Tibial nerve (tissue), 4 donors: ENCODE results near the gene OR2A7. TPM values are rescaled to one million over a fixed set of nuclear protein-coding genes. Genes with fewer than 3 reads are reported as not detected.
"Not testable (repeated sequence)": the region's sequence is repeated elsewhere in the genome, so short reads cannot be mapped to it uniquely, and the experiment has no call there.

ENCODE experiments used
- DNase-seq, 2 donors: peaks; one replicate each; pipeline ENCODE4 v3.0.0-alpha.2; 2019; ENCODE audit warnings: low spot score in 2 of 2
- H3K27ac ChIP-seq, 4 donors: fragments of 200-600 bp; sonication (generic) in 3 of 4; one replicate each; pipeline ENCODE4 v1.5.1; 2017 to 2019; ENCODE audit warnings: mild to moderate bottlenecking in 1 of 4
- H3K27me3 ChIP-seq, 2 donors: fragments of 200-600 bp; sonication (generic) in 1 of 2; one replicate each; pipeline versions ENCODE4 v1.5.1 to v1.6.0; 2017 to 2019
- H3K36me3 ChIP-seq, 3 donors: fragments of 200-600 bp; sonication (generic); one replicate each; pipeline ENCODE4 v1.5.1; 2018 to 2019
- H3K4me1 ChIP-seq, 4 donors: fragments of 200-600 bp; sonication (generic) in 3 of 4; one replicate each; pipeline ENCODE4 v1.5.1; 2017 to 2019
- H3K4me3 ChIP-seq, 4 donors: fragments of 200-600 bp; sonication (generic) in 3 of 4; one replicate each; pipeline ENCODE4 v1.5.1; 2017 to 2019; ENCODE audit warnings: mild to moderate bottlenecking in 1 of 4, moderate library complexity in 1 of 4
- H3K9me3 ChIP-seq, 4 donors: fragments of 200-600 bp; sonication (generic) in 3 of 4; one replicate each; pipeline ENCODE4 v1.5.1; 2017 to 2019
- WGBS, 2 donors: methylation state at CpG; one replicate each; pipeline ENCODE4 v1.1.5; 2018; 5-methylcytosine and 5-hydroxymethylcytosine counted together
- total RNA-seq, 4 donors: library from RNA; depleted of rRNA; stranded (reverse); fragments of >200 nt; gene quantifications; one replicate each; pipeline ENCODE4 v1.1.0, GENCODE V29; 2016

Gene OR2A7
- total RNA-seq, 4 donors from 2014 or later = 1.1 to 3.8 (median 2.2) TPM

- H3K36me3 ChIP-seq, H3K9me3 ChIP-seq, H3K27ac ChIP-seq, H3K4me3 ChIP-seq, H3K27me3 ChIP-seq, DNase-seq, H3K4me1 ChIP-seq: not testable (repeated sequence)
- no CpG with 5 or more reads among the region's 2 CpGs for WGBS, 2 donors
Observed at GRCh38 chr7:144245372-144245771, 19.2 kb downstream of the OR2A7 start.

GRCh38 chr7:144239365-144239764 lies 25.2 kb downstream of the OR2A7 start, which contains the start of gene OR2A42:
Gene OR2A42 (minus strand): TSS chr7:144239605. CDS start chr7:144232843, 6,762 bp downstream.
- H3K36me3 ChIP-seq, H3K4me3 ChIP-seq, DNase-seq, H3K9me3 ChIP-seq, H3K4me1 ChIP-seq, H3K27me3 ChIP-seq, H3K27ac ChIP-seq: not testable (repeated sequence)
- 63 to 91% methylated on average over 1 of the region's 2 CpGs for WGBS, 2 donors

- H3K4me3 ChIP-seq, H3K27me3 ChIP-seq, H3K36me3 ChIP-seq, H3K27ac ChIP-seq, DNase-seq, H3K4me1 ChIP-seq, H3K9me3 ChIP-seq: not testable (repeated sequence)
- WGBS, 2 donors = 42 to 60% methylated on average over 2 of the region's 2 CpGs
Observed at GRCh38 chr7:144238530-144239082, 26.0 kb downstream of the OR2A7 start.

GRCh38 chr7:144233039-144233438 lies 31.6 kb downstream of the OR2A7 start:
- H3K36me3 ChIP-seq, H3K4me1 ChIP-seq, H3K27ac ChIP-seq, DNase-seq, H3K27me3 ChIP-seq, H3K4me3 ChIP-seq, H3K9me3 ChIP-seq: not testable (repeated sequence)
- WGBS, 2 donors = 64 to 71% methylated on average over 1 of the region's 1 CpG

- H3K36me3 ChIP-seq, H3K27me3 ChIP-seq, DNase-seq, H3K9me3 ChIP-seq, H3K4me3 ChIP-seq, H3K4me1 ChIP-seq, H3K27ac ChIP-seq: not testable (repeated sequence)
- WGBS, 2 donors = no CpG with 5 or more reads among the region's 2 CpGs
Observed at GRCh38 chr7:144231027-144231426, 33.6 kb downstream of the OR2A7 start.

- not testable (repeated sequence) for H3K4me3 ChIP-seq, H3K4me1 ChIP-seq, H3K36me3 ChIP-seq, DNase-seq, H3K27me3 ChIP-seq, H3K27ac ChIP-seq, H3K9me3 ChIP-seq
- WGBS, 2 donors = 89 to 100% methylated on average over 1 of the region's 3 CpGs
Observed at GRCh38 chr7:144228810-144229209, 35.8 kb downstream of the OR2A7 start.

- DNase-seq, H3K4me1 ChIP-seq, H3K27me3 ChIP-seq, H3K27ac ChIP-seq, H3K4me3 ChIP-seq, H3K36me3 ChIP-seq, H3K9me3 ChIP-seq: not testable (repeated sequence)
- WGBS, 2 donors = 73 to 76% methylated on average over 3 of the region's 4 CpGs
Observed at GRCh38 chr7:144226866-144227265, 37.7 kb downstream of the OR2A7 start.

- not testable (repeated sequence) for H3K4me3 ChIP-seq, H3K9me3 ChIP-seq, H3K27me3 ChIP-seq, H3K27ac ChIP-seq, H3K4me1 ChIP-seq, DNase-seq, H3K36me3 ChIP-seq
Observed at GRCh38 chr7:144223675-144224074, 40.9 kb downstream of the OR2A7 start.

GRCh38 chr7:144220531-144220930 lies 44.1 kb downstream of the OR2A7 start:
- H3K4me3 ChIP-seq, H3K9me3 ChIP-seq, H3K36me3 ChIP-seq, H3K27ac ChIP-seq, H3K4me1 ChIP-seq, DNase-seq, H3K27me3 ChIP-seq: not testable (repeated sequence)

- not testable (repeated sequence) for DNase-seq, H3K27ac ChIP-seq, H3K9me3 ChIP-seq, H3K36me3 ChIP-seq, H3K4me1 ChIP-seq, H3K4me3 ChIP-seq, H3K27me3 ChIP-seq
- no CpG with 5 or more reads among the region's 4 CpGs for WGBS, 2 donors
Observed at GRCh38 chr7:144219149-144219548, 45.4 kb downstream of the OR2A7 start.

GRCh38 chr7:144218581-144218980 lies 46.0 kb downstream of the OR2A7 start:
- 100% methylated on average over 1 of the region's 1 CpG for whole genome bisulfite sequencing, 2 donors
- not testable (repeated sequence) for H3K9me3 ChIP-seq, H3K4me3 ChIP-seq, H3K27me3 ChIP-seq, DNase-seq, H3K27ac ChIP-seq, H3K36me3 ChIP-seq, H3K4me1 ChIP-seq

GRCh38 chr7:144217200-144217599 lies 47.4 kb downstream of the OR2A7 start:
- H3K4me1 ChIP-seq, H3K9me3 ChIP-seq, H3K36me3 ChIP-seq, H3K27ac ChIP-seq, DNase-seq, H3K27me3 ChIP-seq, H3K4me3 ChIP-seq: not testable (repeated sequence)
